ENCODE data around the gene TTLL4. TPM values are rescaled to one million over a fixed set of nuclear protein-coding genes. Genes with fewer than 3 reads are reported as not detected.

Gene TTLL4
- polyA plus RNA-seq, 1 of the 3 experiments (the other 2 are of a cell fraction), result 15.6 TPM

- POLR2A ChIA-PET, result no interaction called here
These were observed 48.3 kb upstream of the TTLL4 start for GRCh38 chr2:218662377-218662776.

More at GRCh38 chr2:218662377-218662776, 48.3 kb upstream of the TTLL4 start:
- peaks cover 29% of the 10 kb centered on the region for H3K79me2 ChIP-seq (ENCODE audit: insufficient read depth)
- H3K9me3 ChIP-seq, result no peaks in the 10 kb centered on the region
- no peak overlapping the region for H3K9ac ChIP-seq
- no peak overlapping the region for H2AFZ ChIP-seq (ENCODE audit: low read depth)
- H3K27me3 ChIP-seq (ENCODE audit: insufficient read depth), result no peaks in the 10 kb centered on the region
- 97% methylated on average over 7 of the region's 7 CpGs for WGBS (ENCODE audit: low lambda C conversion rate)
- peaks cover 7 to 13% of the 10 kb centered on the region in 2 experiments; a peak in 2 of 4 replicates for H3K4me1 ChIP-seq (ENCODE audit: control insufficient read depth in 1 of 2, insufficient read depth in 2 of 2, low read depth in 1 of 2, low read length in 1 of 2)
- no peak overlapping the region for H3K27ac ChIP-seq (ENCODE audit: low read depth in 2 of 2, low read length in 1 of 2)
- peaks cover 31 to 57% of the 10 kb centered on the region in 2 experiments for H3K36me3 ChIP-seq (replicated peaks in 1 of 2; ENCODE audit: control insufficient read depth in 1 of 2, insufficient read depth in 2 of 2, low read length in 1 of 2)
- H3K4me2 ChIP-seq, result no peak overlapping the region
- no peaks in the 10 kb centered on the region for H4K20me1 ChIP-seq (ENCODE audit: insufficient read depth)
- DNase-seq, result no peak
- peaks cover 8% of the 10 kb centered on the region for H3F3A ChIP-seq (replicated peaks; ENCODE audit: insufficient read depth)
- TF ChIP-seq SIN3A (IDR thresholded peaks at IDR 0.05; ENCODE audit: borderline replicate concordance, low read depth, low read length), result no peak
- no peak for TF ChIP-seq ZBTB33 (IDR thresholded peaks at IDR 0.05; ENCODE audit: borderline replicate concordance, low read depth)
- TF ChIP-seq TAF1 (IDR thresholded peaks at IDR 0.05; ENCODE audit: borderline replicate concordance, low read depth, low read length), result no peak
- no peak for TF ChIP-seq EP300 (IDR thresholded peaks at IDR 0.05; ENCODE audit: borderline replicate concordance in 1 of 2, low read depth in 1 of 2, low read length in 1 of 2)
- TF ChIP-seq, protein P1, sequence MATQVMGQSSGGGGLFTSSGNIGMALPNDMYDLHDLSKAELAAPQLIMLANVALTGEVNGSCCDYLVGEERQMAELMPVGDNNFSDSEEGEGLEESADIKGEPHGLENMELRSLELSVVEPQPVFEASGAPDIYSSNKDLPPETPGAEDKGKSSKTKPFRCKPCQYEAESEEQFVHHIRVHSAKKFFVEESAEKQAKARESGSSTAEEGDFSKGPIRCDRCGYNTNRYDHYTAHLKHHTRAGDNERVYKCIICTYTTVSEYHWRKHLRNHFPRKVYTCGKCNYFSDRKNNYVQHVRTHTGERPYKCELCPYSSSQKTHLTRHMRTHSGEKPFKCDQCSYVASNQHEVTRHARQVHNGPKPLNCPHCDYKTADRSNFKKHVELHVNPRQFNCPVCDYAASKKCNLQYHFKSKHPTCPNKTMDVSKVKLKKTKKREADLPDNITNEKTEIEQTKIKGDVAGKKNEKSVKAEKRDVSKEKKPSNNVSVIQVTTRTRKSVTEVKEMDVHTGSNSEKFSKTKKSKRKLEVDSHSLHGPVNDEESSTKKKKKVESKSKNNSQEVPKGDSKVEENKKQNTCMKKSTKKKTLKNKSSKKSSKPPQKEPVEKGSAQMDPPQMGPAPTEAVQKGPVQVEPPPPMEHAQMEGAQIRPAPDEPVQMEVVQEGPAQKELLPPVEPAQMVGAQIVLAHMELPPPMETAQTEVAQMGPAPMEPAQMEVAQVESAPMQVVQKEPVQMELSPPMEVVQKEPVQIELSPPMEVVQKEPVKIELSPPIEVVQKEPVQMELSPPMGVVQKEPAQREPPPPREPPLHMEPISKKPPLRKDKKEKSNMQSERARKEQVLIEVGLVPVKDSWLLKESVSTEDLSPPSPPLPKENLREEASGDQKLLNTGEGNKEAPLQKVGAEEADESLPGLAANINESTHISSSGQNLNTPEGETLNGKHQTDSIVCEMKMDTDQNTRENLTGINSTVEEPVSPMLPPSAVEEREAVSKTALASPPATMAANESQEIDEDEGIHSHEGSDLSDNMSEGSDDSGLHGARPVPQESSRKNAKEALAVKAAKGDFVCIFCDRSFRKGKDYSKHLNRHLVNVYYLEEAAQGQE (IDR thresholded peaks at IDR 0.05; ENCODE audit: low read depth, low read length), result no peak
- no peak for TF ChIP-seq USF2 (IDR thresholded peaks at IDR 0.05; ENCODE audit: borderline replicate concordance, low read depth, low read length)
- no peak for TF ChIP-seq RAD21 (IDR thresholded peaks at IDR 0.05; ENCODE audit: low read length)
- TF ChIP-seq TEAD4 (IDR thresholded peaks at IDR 0.05; ENCODE audit: borderline replicate concordance, insufficient read depth), result no peak
- TF ChIP-seq POLR2AphosphoS5 (IDR thresholded peaks at IDR 0.05; ENCODE audit: low read depth, low read length), result no peak
- TF ChIP-seq, protein P2, sequence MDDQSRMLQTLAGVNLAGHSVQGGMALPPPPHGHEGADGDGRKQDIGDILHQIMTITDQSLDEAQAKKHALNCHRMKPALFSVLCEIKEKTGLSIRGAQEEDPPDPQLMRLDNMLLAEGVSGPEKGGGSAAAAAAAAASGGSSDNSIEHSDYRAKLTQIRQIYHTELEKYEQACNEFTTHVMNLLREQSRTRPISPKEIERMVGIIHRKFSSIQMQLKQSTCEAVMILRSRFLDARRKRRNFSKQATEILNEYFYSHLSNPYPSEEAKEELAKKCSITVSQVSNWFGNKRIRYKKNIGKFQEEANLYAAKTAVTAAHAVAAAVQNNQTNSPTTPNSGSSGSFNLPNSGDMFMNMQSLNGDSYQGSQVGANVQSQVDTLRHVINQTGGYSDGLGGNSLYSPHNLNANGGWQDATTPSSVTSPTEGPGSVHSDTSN (IDR thresholded peaks at IDR 0.05), result no peak
- TF ChIP-seq, protein P3, sequence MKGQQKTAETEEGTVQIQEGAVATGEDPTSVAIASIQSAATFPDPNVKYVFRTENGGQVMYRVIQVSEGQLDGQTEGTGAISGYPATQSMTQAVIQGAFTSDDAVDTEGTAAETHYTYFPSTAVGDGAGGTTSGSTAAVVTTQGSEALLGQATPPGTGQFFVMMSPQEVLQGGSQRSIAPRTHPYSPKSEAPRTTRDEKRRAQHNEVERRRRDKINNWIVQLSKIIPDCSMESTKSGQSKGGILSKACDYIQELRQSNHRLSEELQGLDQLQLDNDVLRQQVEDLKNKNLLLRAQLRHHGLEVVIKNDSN (IDR thresholded peaks at IDR 0.05; ENCODE audit: borderline replicate concordance, low read depth), result no peak
- TF ChIP-seq FOXJ3 (CRISPR knock-in tag; IDR thresholded peaks at IDR 0.05), result no peak
- no peak for TF ChIP-seq FOSL2 (IDR thresholded peaks at IDR 0.05; ENCODE audit: borderline replicate concordance, low read depth)
- no peak for TF ChIP-seq JUND (IDR thresholded peaks at IDR 0.05)
- TF ChIP-seq MXI1 (IDR thresholded peaks at IDR 0.05; ENCODE audit: low read depth, low read length), result no peak
- CTCF ChIA-PET, result interaction anchor here (1.1 to 4.1 kb wide), 2 partner anchors 14 to 185 kb away, joined by 3 to 12 read pairs; no protein-coding TSS in a partner anchor
- H3K9me2 ChIP-seq, result no peaks in the 10 kb centered on the region
- H3K4me3 ChIP-seq (ENCODE audit: low read depth in 2 of 2, low read length in 1 of 2), result no peak overlapping the region

Measured in SK-N-SH (cell line).